MM.1S (cell line): ENCODE results near the gene WDR64.

Experiments
- CTCF ChIP-seq: fragments of 300-600 bp; sonication (generic); IDR thresholded peaks from 2 replicates; pipeline ENCODE4 v1.5.1; 2016; ENCODE audit warnings: antibody characterized with exemption, low read length, mixed read lengths
- EZH2 ChIP-seq: fragments of 300-600 bp; sonication (generic); optimal IDR thresholded peaks from 2 replicates; pipeline ENCODE3; 2017; ENCODE audit warnings: low read depth, mild to moderate bottlenecking, antibody characterized with exemption, low read length, mixed read lengths

GRCh38 chr1:241654641-241655040 is 2.6 kb downstream of the WDR64 start:
- TF ChIP-seq CTCF (no peak), EZH2 (no peak)
